NCI-H2029 treated with DMSO at 0.1 percent for 48 hours (cell line): ENCODE measurements around the gene CDC14A.
"Not testable (repeated sequence)": the region's sequence is repeated elsewhere in the genome, so short reads cannot be mapped to it uniquely, and the experiment has no call there.

Experiments used
- DNase-seq: peaks from one replicate; lab custom pipeline; 2025; lab: John Stamatoyannopoulos, UW

Gene CDC14A

GRCh38 chr1:100404821-100405220, 52.5 kb downstream of the CDC14A start:
- DNase-seq: no peak

GRCh38 chr1:100405902-100406301, 53.6 kb downstream of the CDC14A start:
- not testable (repeated sequence) for DNase-seq

GRCh38 chr1:100407390-100407789, 55.1 kb downstream of the CDC14A start:
- DNase-seq: not testable (repeated sequence)

GRCh38 chr1:100411019-100411418, 58.7 kb downstream of the CDC14A start:
- DNase-seq: no peak

GRCh38 chr1:100411574-100411973, 59.3 kb downstream of the CDC14A start:
- no peak for DNase-seq

GRCh38 chr1:100413035-100413434, 60.7 kb downstream of the CDC14A start:
- DNase-seq: no peak

GRCh38 chr1:100414693-100415497, 62.6 kb downstream of the CDC14A start:
- no peak for DNase-seq

- DNase-seq: no peak
Measured at GRCh38 chr1:100415498-100415778, 63.1 kb downstream of the CDC14A start.

GRCh38 chr1:100419072-100419471, 66.8 kb downstream of the CDC14A start:
- no peak for DNase-seq

- DNase-seq: no peak
Measured at GRCh38 chr1:100422065-100422464, 69.8 kb downstream of the CDC14A start.

- DNase-seq: no peak
Measured at GRCh38 chr1:100423832-100424337, 71.6 kb downstream of the CDC14A start.

- DNase-seq: no peak
Measured at GRCh38 chr1:100428160-100428559, 75.9 kb downstream of the CDC14A start.

GRCh38 chr1:100430325-100430756, 78.0 kb downstream of the CDC14A start:
- DNase-seq: no peak

- no peak for DNase-seq
Measured at GRCh38 chr1:100431954-100432353, 79.6 kb downstream of the CDC14A start.

- DNase-seq: no peak
Measured at GRCh38 chr1:100433563-100433962, 81.3 kb downstream of the CDC14A start.

- no peak for DNase-seq
Measured at GRCh38 chr1:100434831-100435230, 82.5 kb downstream of the CDC14A start.

GRCh38 chr1:100438375-100438774, 86.1 kb downstream of the CDC14A start:
- DNase-seq: no peak

GRCh38 chr1:100438789-100439188, 86.5 kb downstream of the CDC14A start:
- no peak for DNase-seq

- DNase-seq: no peak
Measured at GRCh38 chr1:100440075-100440809, 87.9 kb downstream of the CDC14A start.

GRCh38 chr1:100441146-100441545, 88.8 kb downstream of the CDC14A start:
- no peak for DNase-seq

- no peak for DNase-seq
Measured at GRCh38 chr1:100441651-100442050, 89.3 kb downstream of the CDC14A start.

GRCh38 chr1:100443811-100444571, 91.7 kb downstream of the CDC14A start:
- no peak for DNase-seq

GRCh38 chr1:100445565-100445964, 93.3 kb downstream of the CDC14A start:
- no peak for DNase-seq
